Peyer's patch (tissue), 4 donors: ENCODE measurements around the gene NOL9.

Source experiments
- CTCF ChIP-seq, 6 experiments: fragments of 450-650 bp in 4 of 6; fragments of 200-600 bp in 2 of 6; sonication (generic) in 1 of 6; IDR thresholded peaks; one replicate each; pipeline ENCODE4 v1.5.1; 2017 to 2019; ENCODE audit warnings: antibody characterized with exemption in 6 of 6, mild to moderate bottlenecking in 3 of 6, moderate library complexity in 1 of 6
- POLR2A ChIP-seq, 2 donors: fragments of 450-650 bp; IDR thresholded peaks; one replicate each; pipeline ENCODE4 v1.5.1; 2017; ENCODE audit warnings: antibody characterized with exemption in 2 of 2, mild to moderate bottlenecking in 2 of 2, moderate library complexity in 2 of 2

DNA sequence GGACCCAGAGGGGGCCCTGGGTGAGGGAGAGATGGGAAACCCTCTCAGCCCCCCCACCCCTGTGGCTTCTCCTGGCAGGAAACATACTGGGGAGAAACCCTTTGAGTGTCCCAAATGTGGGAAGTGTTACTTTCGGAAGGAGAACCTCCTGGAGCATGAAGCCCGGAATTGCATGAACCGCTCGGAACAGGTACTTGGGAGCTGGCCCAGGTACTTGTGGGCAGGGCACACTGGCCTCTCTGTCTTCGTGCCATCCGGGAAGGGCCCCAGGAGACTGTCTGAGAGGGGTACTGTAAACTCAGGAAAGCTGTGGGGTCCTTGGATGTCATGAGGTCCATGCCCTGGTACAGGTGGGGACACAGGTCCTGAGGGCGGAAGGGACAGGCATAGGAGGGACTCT, 31.5 kb upstream of the NOL9 start:
- TF ChIP-seq CTCF (IDR thresholded peaks at IDR 0.05) (no peak), POLR2A (IDR thresholded peaks at IDR 0.05) (no peak)
